GM19438 (cell line): ENCODE data around the gene ZNF606.

Source experiments
- ATAC-seq: cut with Tn5 transposase; IDR thresholded peaks from one replicate; pipeline ENCODE4 v1.9.1; 2021; ENCODE audit warnings: low read depth; ENCODE audit not compliant: unreplicated experiment

Gene ZNF606

GRCh38 chr19:58002384-58003173 is at the start of gene ZNF606:
TSS of gene ZNF606 (minus strand) at chr19:58002820. CDS start at chr19:58001319, 1,501 bp downstream.
- ATAC-seq, result peak; percentile 90

DNA sequence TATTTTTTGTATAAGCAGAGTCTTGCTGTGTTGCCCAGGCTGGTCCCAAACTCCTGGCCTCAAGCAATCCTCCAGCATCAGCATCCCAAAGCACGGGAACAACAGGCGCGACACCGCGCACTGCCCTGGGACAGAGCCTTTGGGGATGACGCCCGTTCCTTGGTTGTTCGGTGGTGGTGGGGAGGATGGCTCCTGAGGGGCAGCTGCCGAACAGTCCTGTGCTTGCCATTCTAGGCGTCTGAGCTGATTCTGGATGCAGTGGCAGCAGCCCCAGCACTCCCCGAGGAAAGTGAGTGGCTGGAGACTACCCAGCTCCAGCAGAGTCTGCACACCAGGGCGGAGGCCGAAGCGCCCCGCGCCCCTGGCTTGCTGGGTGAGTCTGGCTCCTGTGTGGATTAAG is 49.6 kb upstream of the ZNF606 start:
- no peak for ATAC-seq

DNA sequence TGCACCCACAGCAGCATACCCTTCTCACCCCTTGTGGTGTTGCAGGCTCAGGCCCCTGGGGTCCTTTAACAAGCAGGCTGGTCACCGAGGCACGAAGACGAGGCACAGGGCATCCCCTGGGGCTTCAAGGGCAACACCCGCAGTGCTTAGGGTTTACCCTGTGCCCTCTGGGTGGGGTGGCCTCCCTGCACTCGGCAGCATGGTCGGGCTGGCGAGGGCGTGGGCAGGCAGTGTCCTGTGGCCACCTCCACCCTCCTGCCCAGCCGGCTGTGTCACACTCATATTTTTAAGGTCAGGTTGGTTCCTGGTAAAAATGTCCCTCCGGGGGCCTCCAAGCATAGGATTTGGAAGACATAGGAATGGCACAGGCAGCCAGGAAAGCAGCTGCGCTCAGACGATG is 45.1 kb upstream of the ZNF606 start:
- ATAC-seq, result no peak

- ATAC-seq, result no peak
These were observed 44.2 kb upstream of the ZNF606 start for GRCh38 chr19:58046856-58047255.

- no peak for ATAC-seq
These were observed 42.9 kb upstream of the ZNF606 start for GRCh38 chr19:58045411-58046050.

DNA sequence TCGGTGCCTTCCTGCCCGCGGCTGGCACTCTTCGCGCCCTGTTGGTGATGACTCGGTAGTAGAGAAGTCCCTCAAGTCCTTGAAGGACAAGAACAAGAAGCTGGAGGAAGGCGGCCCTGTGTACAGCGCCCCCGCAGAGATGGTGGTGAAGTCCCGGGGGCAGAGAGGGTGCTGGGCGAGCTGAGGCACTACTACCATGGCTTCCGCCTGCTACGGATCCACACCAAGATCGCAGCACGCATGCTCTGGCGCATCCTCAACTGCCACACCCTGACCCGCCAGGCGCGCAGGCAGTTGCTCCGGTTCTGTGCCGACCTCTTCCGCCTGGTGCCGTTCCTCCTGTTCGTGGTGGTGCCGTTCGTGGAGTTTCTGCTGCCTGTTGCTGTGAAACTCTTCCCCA is 42.3 kb upstream of the ZNF606 start:
- no peak for ATAC-seq

- no peak for ATAC-seq
These were observed 41.8 kb upstream of the ZNF606 start for GRCh38 chr19:58044391-58044790.

GRCh38 chr19:58042495-58043340 is 40.1 kb upstream of the ZNF606 start:
- ATAC-seq, result no peak

DNA sequence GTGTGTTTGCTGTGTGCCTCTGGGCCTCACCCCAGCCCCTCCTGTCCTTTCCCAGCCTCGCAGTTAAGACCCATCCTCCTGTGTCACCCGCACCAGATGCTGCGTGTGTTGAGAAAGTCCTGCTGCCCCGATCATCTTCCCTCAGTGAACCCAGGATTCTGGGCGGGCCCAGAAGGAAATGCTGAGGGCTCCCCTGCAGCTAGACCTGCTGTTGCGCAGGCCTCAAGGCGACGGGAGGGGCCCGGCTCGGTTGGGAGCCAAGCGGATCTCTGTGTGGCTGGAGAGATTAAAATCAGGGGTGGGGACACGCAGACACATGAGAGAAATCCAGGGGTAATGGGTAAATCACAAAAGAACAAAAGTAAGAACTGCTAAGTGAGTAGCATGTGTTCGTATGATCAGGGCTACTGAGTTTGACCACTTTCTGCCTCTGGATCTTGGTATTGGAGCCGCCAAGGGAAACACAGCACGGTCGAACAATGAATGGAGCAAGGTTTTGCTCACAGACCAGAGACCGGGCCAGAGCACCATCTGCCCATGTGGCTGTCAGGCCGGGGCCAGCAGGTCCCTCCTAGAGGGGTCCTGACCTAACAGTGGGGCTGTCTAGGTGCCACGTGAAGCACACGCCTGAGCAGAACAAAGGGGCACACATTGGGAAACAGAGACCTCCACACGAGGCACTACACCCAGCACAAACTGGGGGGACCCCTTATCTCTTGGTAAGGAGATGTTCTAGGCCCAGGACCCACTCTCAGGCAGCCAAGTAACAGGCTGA is 38.3 kb upstream of the ZNF606 start:
- ATAC-seq, result no peak

GRCh38 chr19:58038688-58039204 is 36.1 kb upstream of the ZNF606 start:
- no peak for ATAC-seq

DNA sequence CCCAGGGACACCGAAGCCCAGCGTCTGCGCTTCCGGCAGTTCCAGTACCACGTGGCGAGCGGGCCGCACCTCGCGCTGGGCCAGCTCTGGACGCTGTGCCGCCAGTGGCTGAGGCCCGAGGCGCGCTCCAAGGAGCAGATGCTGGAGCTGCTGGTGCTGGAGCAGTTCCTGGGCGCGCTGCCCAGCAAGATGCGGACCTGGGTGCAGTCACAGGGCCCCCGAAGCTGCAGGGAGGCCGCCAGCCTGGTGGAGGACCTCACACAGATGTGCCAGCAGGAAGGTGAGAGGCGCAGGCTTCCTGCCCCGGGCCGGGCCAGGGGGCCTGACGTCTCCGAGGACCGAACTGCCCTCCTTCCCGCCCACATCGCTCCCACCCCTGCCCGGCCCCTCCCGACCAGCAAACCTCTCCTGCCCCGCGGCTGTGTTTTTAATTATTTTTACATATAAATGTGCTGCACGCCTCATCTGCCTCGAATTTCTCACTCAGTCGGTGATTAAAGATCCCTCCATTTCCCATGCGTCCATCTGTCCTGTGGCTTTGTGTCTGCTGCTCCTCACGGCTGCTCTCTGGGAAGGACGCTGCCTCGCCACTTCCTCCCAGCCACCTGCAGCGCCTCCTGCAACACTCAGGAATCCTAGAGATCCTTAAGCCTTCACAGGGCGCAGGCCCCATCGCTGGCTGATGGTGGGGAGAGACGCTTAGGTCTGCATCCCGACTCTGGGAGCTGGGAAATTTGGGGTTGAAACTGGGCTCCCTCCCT is 35.5 kb upstream of the ZNF606 start:
- ATAC-seq, result no peak

DNA sequence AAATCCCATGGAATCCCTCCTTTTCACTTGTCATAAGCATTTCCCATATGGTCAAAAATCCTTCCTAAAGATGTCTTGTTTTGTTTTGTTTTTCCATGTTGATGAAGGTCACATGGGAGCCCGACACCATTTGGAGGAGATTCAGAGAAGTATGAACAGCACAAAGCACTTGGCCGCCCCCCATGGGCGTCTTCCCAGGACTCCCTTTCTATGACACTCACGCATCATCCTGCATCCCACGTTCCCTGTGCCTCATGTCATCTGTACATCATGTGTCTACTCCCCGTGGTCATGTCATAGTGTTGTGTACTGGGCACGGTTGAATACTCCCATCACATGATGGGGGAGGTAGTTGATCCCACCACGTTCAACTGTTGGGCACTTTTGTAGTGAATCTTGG is 33.2 kb upstream of the ZNF606 start:
- no peak for ATAC-seq

DNA sequence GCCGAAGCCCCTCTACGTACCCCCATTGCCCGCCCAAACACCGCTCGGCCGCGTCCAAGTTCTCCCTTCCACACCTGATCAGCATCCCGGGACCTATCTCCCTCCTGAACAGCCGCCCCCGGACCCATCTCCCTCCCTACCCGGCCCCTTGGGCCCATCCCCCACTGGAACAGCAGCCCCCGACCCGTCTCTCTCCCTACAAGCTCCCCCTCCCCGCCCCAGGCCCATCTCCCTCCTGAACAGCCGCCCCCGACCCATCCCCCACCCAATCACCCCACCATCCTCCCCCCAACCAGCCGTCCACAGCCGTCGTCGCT is 31.8 kb upstream of the ZNF606 start:
- ATAC-seq, result no peak

DNA sequence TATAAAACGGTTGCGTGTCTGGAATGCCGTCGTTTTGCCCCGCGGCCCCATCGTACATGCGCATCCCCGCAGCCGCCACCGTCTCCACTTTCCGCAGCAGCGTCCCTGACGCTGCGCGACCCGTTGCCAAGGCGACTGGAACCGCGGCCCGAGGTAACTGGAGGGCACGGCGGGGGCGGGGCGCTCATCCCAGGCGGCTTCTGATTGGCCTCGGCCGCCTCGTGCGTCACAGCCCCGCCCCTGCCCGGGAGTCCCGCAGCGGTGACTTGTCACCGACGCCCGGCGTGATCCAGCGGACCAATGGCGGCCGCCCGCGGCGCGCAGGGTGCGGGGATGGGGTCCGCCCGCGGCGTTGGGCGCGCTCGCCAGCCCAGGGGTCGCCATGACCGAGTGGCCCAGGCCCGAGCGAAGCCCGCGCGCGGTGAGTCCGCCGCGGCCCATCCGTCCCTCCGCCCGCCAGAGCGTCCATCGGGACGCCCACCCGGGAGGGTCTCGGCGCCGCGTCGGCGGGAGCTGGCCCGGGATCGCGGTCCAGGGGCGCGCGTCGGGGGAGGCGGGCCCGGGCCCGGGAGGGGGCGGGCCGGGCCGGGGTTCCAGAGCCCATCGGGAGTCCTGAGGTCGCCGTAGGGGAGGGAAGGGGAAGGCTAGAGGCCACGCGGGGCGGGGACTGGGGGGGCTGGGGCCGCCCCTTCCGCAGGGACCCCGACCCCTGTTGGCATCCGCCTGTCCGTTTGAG is 31.3 kb upstream of the ZNF606 start, which contains the start of gene ZSCAN1:
Gene ZSCAN1 (plus strand): TSS at position 285 of the 736 bp plus-strand sequence. CDS start 3,812 bp downstream, outside the sequence.
- ATAC-seq, result no peak

GRCh38 chr19:58024661-58025060 is 22.0 kb upstream of the ZNF606 start:
- no peak for ATAC-seq

GRCh38 chr19:58022283-58022660 is 19.7 kb upstream of the ZNF606 start:
- no peak for ATAC-seq

DNA sequence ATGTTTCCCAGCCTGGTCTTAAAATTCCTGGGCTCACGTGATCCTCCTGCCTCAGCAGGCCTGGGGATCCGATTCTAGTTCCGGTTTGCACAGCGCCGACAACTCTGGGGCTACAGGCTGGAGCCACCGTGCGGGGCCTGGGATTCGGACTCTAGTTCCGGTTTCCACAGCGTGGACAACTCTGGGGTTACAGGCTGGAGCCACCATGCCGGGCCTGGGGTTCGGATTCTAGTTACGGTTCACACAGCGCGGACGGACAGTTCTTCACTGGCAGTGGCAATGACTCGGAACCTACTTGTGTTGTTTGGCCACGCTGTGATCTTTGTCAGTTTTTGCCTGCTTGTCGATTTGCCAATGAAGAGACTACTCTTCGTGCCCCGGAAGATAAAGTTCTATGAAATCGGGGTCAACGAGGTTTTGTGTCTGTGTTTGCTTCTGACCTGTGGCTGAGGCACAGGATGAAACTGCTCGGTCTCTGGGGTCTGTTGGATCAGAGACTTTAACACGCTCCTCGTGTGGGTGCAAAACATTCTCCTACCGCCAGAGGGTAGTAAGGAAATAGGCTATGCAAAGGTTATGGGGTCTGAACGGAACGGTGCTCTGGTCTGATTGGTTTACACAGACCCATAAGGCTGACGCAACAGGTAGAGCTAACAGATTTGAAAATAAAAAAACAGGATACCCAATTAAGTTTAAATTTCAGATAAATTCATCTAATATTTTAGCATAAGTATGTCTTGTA is 19.1 kb upstream of the ZNF606 start:
- no peak for ATAC-seq

DNA sequence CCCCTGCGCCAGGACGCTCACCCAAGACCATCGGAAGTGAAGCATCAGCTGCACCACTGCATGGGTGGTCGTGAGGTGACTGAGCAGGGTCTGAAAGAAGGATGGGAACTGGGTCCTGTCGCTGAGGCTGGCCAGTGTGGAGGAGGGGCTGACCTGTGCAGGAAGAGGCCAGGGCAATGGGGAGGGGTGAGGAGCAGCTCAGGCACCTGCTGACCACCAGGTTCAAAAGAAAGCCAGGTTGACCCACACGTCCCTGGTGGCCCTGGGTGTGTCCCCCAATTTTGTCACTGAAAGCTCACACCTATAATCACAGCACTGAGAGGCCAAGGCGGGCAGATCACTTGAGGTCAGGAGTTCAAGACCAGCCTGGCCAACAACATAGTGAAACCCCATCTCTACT is 17.5 kb upstream of the ZNF606 start:
- no peak for ATAC-seq
